Measurements from ENCODE around the gene VPS4B.
A peak's percentile ranks its signal among the peaks of the same experiment; 100 is the strongest.

- TF ChIP-seq, protein P1, sequence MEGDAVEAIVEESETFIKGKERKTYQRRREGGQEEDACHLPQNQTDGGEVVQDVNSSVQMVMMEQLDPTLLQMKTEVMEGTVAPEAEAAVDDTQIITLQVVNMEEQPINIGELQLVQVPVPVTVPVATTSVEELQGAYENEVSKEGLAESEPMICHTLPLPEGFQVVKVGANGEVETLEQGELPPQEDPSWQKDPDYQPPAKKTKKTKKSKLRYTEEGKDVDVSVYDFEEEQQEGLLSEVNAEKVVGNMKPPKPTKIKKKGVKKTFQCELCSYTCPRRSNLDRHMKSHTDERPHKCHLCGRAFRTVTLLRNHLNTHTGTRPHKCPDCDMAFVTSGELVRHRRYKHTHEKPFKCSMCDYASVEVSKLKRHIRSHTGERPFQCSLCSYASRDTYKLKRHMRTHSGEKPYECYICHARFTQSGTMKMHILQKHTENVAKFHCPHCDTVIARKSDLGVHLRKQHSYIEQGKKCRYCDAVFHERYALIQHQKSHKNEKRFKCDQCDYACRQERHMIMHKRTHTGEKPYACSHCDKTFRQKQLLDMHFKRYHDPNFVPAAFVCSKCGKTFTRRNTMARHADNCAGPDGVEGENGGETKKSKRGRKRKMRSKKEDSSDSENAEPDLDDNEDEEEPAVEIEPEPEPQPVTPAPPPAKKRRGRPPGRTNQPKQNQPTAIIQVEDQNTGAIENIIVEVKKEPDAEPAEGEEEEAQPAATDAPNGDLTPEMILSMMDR (IDR thresholded peaks at IDR 0.05): peak; percentile 76
- no peak for TF ChIP-seq ZFX (IDR thresholded peaks at IDR 0.05; ENCODE audit: borderline replicate concordance)
Measured at GRCh38 chr18:63339920-63340484, 82.3 kb downstream of the VPS4B start.
